Pancreas (tissue), 10 donors: ENCODE data around the gene GTSE1. TPM values are rescaled to one million over a fixed set of nuclear protein-coding genes. Genes with fewer than 3 reads are reported as not detected.

Source experiments
- ATAC-seq, 4 donors: fragments of 200-7000 bp; cut with Tn5 transposase; one replicate each; pipeline versions ENCODE4 v1.8.0 to v1.9.1; 2020; ENCODE audit warnings: mild to moderate bottlenecking in 4 of 4, moderate library complexity in 4 of 4
- DNase-seq, 6 donors: peaks; one replicate each; pipeline ENCODE4 v3.0.0-alpha.2; 2020
- FAIRE-seq: peaks from 2 replicates; lab custom pipeline; 2012; peaks lifted over from hg19 to GRCh38; lab: Jason Lieb, UNC
- H3K27ac ChIP-seq, 4 donors: fragments of 200-600 bp; sonication (generic); 1 replicate in 3 of 4; 2 replicates in 1 of 4; pipeline versions ENCODE4 v1.5.0 to v1.8.0; 2020
- H3K27me3 ChIP-seq, 4 donors: fragments of 200-600 bp; one replicate each; pipeline ENCODE4 v1.8.0; 2021
- H3K36me3 ChIP-seq, 3 donors: fragments of 200-600 bp; sonication (generic) in 1 of 3; one replicate each; pipeline versions ENCODE4 v1.5.0 to v1.8.0; 2020 to 2021
- H3K4me1 ChIP-seq, 3 donors: fragments of 200-600 bp; one replicate each; pipeline ENCODE4 v1.8.0; 2021
- H3K4me3 ChIP-seq, 4 donors: fragments of 200-600 bp; sonication (generic) in 2 of 4; one replicate each; pipeline versions ENCODE4 v1.5.0 to v1.8.0; 2020 to 2021
- H3K9me3 ChIP-seq, 4 donors: fragments of 200-600 bp; one replicate each; pipeline ENCODE4 v1.8.0; 2021
- WGBS, 2 donors: extraction: QIAGEN DNeasy Blood & Tissue Kit; methylation state at CpG; one replicate each; pipeline ENCODE4 v1.1.7; 2013; 5-methylcytosine and 5-hydroxymethylcytosine counted together
- intact Hi-C, 3 donors: fragments of 100-400 bp; cut with DNase I; formaldehyde crosslinking; loops; one replicate each; pipeline versions ENCODE4 v1.11.1 to v1.14.2; 2022
- polyA plus RNA-seq, 2 donors: library from polyadenylated mRNA; stranded (reverse); fragments of 200-250 nt; gene quantifications; one replicate each; pipeline ENCODE4 v1.2.3, GENCODE V29; 2013
- total RNA-seq, 6 donors: library from RNA; stranded (reverse); fragmentation: NEBNext Ultra II Directional in 4 of 6; extraction: Animal tissue kit (Norgen Biotek cat#: 25700) in 4 of 6; gene quantifications; one replicate each; pipeline versions ENCODE4 v1.2.1 to v1.2.4, GENCODE V29; 2021 to 2023
- TF ChIP-seq, protein P1 (sequence below), 4 donors: fragments of 200-600 bp; sonication (generic) in 3 of 4; IDR thresholded peaks; one replicate each; pipeline versions ENCODE4 v1.5.0 to v1.8.0; 2021; ENCODE audit warnings: antibody characterized with exemption in 4 of 4
- donor health status: healthy with polysubstance abuse.
- donor health status: DM: no; HTN: no; CAD: no; lungs with moderate emphysema.
- donor health status: DM: no; HTN: no; CAD: no.
- donor health status: control.
- donor health status: control.
- donor health status: Bipolar disorder and iron deficiency.
- donor health status: DM: yes; HTN: yes; CAD: no.
- donor health status: DM: no; HTN: no; CAD: no.
- donor health status: DM: no; HTN: no; CAD: no.
- donor health status: DM: yes; HTN: yes; CAD: no.

Gene GTSE1
- total and polyA plus RNA-seq, 8 donors, result 0.12 to 0.75 (median 0.23) TPM; not detected in 1

DNA sequence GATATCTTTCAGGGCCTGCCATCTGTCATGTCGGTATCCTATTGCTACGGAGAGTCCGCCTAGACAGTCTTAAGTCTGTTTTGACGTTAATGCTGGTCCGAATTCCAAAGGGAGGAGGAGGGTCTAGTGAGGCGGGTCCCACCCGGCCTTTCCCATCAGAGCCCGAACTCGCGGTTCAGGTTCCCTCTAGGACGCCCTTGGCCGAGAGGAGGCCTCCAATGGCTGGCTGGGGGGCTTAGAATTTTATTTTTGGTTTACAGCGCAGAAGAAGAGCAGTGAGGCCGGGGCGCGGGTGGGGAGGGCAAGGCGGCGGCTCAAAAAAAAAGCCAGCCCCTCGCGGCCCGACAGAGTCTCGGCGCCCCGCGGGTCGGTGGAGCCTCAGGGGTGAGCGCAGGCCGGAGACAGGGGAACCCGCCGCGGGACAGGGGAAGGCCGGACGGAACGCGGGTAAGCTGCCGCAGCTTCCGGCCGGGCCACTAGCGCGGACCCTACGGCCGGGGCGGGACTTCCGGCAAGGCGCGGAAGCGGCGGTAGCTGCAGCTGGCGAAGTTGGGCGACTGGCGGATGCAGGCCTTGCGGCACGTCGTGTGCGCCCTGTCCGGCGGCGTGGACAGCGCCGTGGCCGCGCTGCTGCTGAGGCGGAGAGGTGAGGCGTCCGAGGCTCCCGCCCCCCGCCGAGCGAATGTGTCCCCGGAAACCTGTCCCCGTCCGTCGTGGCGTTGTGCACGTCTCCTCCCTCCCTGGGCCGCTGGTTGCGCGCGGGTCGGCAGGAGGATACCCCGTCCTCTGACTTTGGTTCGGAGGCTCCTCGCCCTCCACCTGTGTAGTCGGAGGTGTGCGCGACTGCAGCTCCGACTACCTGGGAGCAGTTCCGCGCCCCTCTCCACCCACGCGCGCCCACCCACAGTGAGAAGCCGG is 38.8 kb downstream of the GTSE1 start, which contains the start of gene TRMU:
TRMU (plus strand) TSS at position 514 of the 918 bp plus-strand sequence; CDS start at position 565, 51 bp downstream.
- intact Hi-C loops, result loop anchor here in 1 of 3 donors (10.0 kb wide), 1 partner anchor 321 kb away; no protein-coding TSS in a partner anchor
- FAIRE-seq (no peak), DNase-seq (peak; percentile 81 to 95 (median 88)), ATAC-seq (peak; percentile 94 to 97 (median 96))
- WGBS, 2 donors, result 1 to 2% methylated on average over 73 to 93 of the region's 93 CpGs
- Histone ChIP-seq H3K4me1 (peaks cover 0 to 11% (median 5%) of the 10 kb centered on the region in 3 donors), H3K4me3 (peak within 1 kb of the TSS; percentile 53 to 96 (median 86)), H3K9me3 (no peaks in the 10 kb centered on the region), H3K27ac (peak within 1 kb of the TSS; percentile 75 to 91 (median 87)), H3K27me3 (no peaks in the 10 kb centered on the region), H3K36me3 (peaks cover 0 to 22% (median 19%) of the 10 kb centered on the region in 3 donors)
- TF ChIP-seq, protein P1, sequence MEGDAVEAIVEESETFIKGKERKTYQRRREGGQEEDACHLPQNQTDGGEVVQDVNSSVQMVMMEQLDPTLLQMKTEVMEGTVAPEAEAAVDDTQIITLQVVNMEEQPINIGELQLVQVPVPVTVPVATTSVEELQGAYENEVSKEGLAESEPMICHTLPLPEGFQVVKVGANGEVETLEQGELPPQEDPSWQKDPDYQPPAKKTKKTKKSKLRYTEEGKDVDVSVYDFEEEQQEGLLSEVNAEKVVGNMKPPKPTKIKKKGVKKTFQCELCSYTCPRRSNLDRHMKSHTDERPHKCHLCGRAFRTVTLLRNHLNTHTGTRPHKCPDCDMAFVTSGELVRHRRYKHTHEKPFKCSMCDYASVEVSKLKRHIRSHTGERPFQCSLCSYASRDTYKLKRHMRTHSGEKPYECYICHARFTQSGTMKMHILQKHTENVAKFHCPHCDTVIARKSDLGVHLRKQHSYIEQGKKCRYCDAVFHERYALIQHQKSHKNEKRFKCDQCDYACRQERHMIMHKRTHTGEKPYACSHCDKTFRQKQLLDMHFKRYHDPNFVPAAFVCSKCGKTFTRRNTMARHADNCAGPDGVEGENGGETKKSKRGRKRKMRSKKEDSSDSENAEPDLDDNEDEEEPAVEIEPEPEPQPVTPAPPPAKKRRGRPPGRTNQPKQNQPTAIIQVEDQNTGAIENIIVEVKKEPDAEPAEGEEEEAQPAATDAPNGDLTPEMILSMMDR (IDR thresholded peaks at IDR 0.05), result no peak

DNA sequence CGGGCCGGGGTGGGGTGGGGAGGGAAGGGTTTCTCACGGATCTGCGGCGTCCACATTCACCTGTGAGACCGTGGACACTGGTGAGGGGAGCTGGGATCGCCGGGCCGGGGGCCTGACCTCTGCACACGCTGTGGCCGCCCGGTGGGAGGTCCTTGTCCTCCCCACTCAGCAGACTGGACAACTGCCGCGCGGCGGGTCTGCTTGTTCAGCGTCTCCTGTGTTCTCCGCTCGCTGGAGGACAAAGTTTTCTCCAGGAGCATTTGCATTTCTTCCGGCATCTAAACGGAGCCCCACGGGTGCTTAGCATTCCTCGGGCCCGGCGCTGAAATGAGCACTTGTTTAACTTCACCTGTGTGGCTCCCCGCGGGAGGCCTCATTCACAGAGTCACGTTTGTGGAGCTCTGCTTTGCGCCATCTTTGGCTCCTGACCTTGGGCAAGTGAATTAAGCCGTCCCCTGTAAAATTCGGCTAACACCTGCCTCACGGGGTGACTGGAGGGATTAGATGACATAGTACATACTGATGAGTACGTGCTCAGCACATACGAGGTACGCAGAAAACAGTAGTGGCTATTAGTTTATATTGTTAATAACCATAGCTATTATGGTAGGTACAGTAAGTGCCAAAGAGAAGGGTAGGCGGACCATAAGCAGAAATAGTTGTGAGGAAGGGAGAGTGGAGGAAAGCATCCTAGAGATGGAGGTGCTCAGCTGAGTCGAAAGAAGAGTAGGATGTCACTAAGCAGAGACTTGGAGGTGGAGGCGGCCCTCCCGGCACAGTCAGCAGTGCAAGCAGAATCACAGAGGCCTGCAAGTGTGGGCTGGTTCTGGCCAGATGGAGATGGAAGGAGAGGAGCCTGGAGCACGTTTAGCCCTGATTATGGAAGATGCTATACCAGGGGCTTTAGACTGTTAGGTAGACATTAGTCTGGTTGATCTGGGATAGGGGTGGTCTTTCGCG is 39.7 kb downstream of the GTSE1 start:
- TF ChIP-seq, protein P1 (IDR thresholded peaks at IDR 0.05), result no peak
- no peaks in the 10 kb centered on the region for H3K9me3 ChIP-seq
- 4 to 5% methylated on average over 42 of the region's 42 CpGs for WGBS, 2 donors
- DNase-seq (peak in 3 of 6 donors; percentile 48 to 76 (median 56)), FAIRE-seq (no peak), ATAC-seq (peak; percentile 32 to 63 (median 60))
- intact Hi-C loops, result loop anchor here in 1 of 3 donors (10.0 kb wide), 1 partner anchor 322 kb away; no protein-coding TSS in a partner anchor
- H3K4me1 ChIP-seq, result peaks cover 0 to 11% (median 5%) of the 10 kb centered on the region in 3 donors
- peak overlapping the region; percentile 53 to 96 (median 86) for H3K4me3 ChIP-seq
- no peaks in the 10 kb centered on the region for H3K27me3 ChIP-seq
- peaks cover 3 to 22% (median 19%) of the 10 kb centered on the region in 3 donors for H3K36me3 ChIP-seq
- H3K27ac ChIP-seq, result peak overlapping the region; percentile 75 to 91 (median 87)

DNA sequence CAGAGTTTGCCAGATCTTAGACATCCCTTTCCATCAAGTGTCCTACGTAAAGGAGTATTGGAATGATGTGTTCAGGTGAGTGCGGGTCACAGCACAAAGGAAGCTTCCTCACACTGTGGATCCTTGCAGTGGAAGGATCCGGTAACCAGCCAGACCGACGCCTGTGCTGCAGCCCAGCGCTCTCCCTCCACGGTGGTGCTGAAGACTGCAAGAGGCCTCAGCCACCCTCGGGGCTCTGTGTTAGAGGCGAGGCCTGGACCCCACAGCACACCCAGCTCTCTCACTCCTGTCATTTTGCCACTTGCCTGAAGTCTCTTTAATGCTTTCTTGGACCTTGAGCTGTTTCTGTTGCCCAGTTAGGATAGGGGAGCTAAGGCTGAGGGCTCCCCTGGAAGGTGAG is 41.2 kb downstream of the GTSE1 start:
- intact Hi-C loops, result loop anchor here in 1 of 3 donors (10.0 kb wide), 1 partner anchor 323 kb away; no protein-coding TSS in a partner anchor
- Histone ChIP-seq H3K4me3 (no peak overlapping the region), H3K4me1 (peaks cover 0 to 11% (median 5%) of the 10 kb centered on the region in 3 donors), H3K27ac (no peak overlapping the region), H3K27me3 (no peaks in the 10 kb centered on the region), H3K36me3 (peaks cover 3 to 22% (median 19%) of the 10 kb centered on the region in 3 donors), H3K9me3 (no peaks in the 10 kb centered on the region)
- DNase-seq, result peak in 2 of 6 donors; percentile 20 to 38
- WGBS, 2 donors, result 45 to 75% methylated on average over 9 of the region's 9 CpGs
- FAIRE-seq, result no peak
- no peak for ATAC-seq
- TF ChIP-seq, protein P1 (IDR thresholded peaks at IDR 0.05), result no peak

DNA sequence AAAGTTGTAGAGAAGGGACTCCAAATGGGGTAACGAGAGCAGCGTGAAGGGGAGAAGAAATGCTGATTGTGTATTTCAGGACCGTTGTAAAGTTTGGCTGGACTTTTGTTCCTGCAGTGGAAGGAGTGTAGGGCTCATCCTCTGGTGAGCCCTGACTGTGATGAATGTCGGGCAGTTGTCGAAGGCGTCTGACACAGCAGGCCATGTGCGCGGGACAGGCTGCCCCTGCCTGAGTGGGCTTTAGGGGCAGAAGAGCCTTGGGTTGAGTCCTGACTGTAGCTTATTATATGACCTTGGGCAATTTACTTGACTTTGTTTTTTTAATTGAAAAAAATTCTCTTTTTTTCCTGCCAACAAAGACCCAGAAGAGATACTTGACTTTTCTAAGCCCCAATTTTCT is 42.0 kb downstream of the GTSE1 start:
- Histone ChIP-seq H3K4me3 (no peak overlapping the region), H3K9me3 (no peaks in the 10 kb centered on the region), H3K27me3 (no peaks in the 10 kb centered on the region), H3K36me3 (peaks cover 3 to 25% (median 19%) of the 10 kb centered on the region in 3 donors), H3K27ac (no peak overlapping the region), H3K4me1 (peaks cover 0 to 11% (median 5%) of the 10 kb centered on the region in 3 donors)
- WGBS, 2 donors, result 82 to 88% methylated on average over 8 of the region's 8 CpGs
- TF ChIP-seq, protein P1 (IDR thresholded peaks at IDR 0.05), result no peak
- intact Hi-C loops, result loop anchor here in 1 of 3 donors (10.0 kb wide), 1 partner anchor 324 kb away; no protein-coding TSS in a partner anchor
- ATAC-seq (no peak), FAIRE-seq (no peak), DNase-seq (peak in 2 of 6 donors; percentile 4 to 23)
